Gastroesophageal sphincter (tissue), 3 donors: ENCODE data around the gene FAM120A.

Source experiments
- CTCF ChIP-seq, 4 experiments: fragments of 200-600 bp in 2 of 4; fragments of 450-650 bp in 2 of 4; sonication (generic) in 1 of 4; IDR thresholded peaks; one replicate each; pipeline ENCODE4 v1.5.1; 2017 to 2019; ENCODE audit warnings: antibody characterized with exemption in 4 of 4, mild to moderate bottlenecking in 2 of 4, moderate library complexity in 2 of 4
- POLR2A ChIP-seq, 2 donors: fragments of 450-650 bp; IDR thresholded peaks; one replicate each; pipeline ENCODE4 v1.6.1; 2017; ENCODE audit warnings: antibody characterized with exemption in 2 of 2, mild to moderate bottlenecking in 2 of 2, moderate library complexity in 1 of 2

DNA sequence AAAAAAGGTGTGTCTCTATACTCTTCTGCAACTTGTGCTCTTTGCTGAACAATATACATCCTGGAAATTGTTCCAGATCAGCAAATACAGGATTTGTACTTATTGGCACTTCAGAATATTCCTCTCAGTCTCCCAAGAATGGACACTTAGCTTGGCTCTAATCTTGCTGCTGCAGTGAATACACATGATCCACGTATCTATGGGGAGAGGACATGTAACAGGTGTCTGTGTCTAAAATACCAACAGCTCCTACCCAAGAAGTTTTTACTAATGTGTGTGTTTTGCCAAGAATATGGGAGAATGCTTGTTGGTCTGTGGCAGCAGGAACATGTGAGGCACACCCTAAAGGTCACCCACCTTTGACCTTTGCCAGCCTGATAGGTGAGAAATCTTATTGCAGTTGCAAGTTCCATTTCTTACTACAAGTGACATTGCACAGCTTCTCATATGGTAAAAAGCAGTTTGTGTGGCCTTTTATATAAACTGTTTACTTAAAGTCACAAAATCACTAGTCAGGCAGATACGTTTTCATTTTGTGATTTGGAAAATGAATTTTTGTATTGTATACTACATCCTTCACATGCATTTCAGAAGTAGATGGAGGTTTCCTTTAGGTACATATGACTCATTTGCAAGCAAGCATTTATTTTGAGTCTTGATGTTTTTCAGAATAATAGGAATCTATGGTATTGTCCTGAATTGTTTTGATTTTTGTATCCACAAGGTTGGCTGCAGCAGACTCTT, 160.7 kb downstream of the FAM120A start:
- TF ChIP-seq POLR2A (IDR thresholded peaks at IDR 0.05) (no peak), CTCF (IDR thresholded peaks at IDR 0.05) (no peak)
